ENCODE measurements around the gene DHRS2. TPM values are rescaled to one million over a fixed set of nuclear protein-coding genes. Genes with fewer than 3 reads are reported as not detected.

DHRS2 gene
- total and polyA plus RNA-seq, 2 of the 4 experiments (the other 2 are of a cell fraction): 0.12 to 0.18 TPM

- dilution Hi-C loops (cut with HindIII; ENCODE audit: low sequenced_read_pairs, unreplicated experiment): no loop called here
- WGBS, 2 experiments (ENCODE audit: extremely low coverage in 2 of 2, insufficient read length in 1 of 2): 93% methylated on average over 1 of the region's 3 CpGs; no CpG with 5 or more reads in 1 of the 2 experiments
Measured at GRCh38 chr14:23624830-23625404, 11.2 kb upstream of the DHRS2 start.

More at GRCh38 chr14:23624830-23625404, 11.2 kb upstream of the DHRS2 start:
- Histone ChIP-seq H3K23ac (ENCODE audit: low read depth, low read length) (no peak overlapping the region), H4K5ac (ENCODE audit: low read depth, low read length) (no peak overlapping the region), H3K9me1 (ENCODE audit: insufficient read depth, low read length) (no peaks in the 10 kb centered on the region), H3K18ac (ENCODE audit: low read depth, low read length) (no peak overlapping the region), H2BK15ac (ENCODE audit: low read depth, low read length) (no peak overlapping the region), H3K27me3 (ENCODE audit: control insufficient read depth, insufficient read depth, low read length) (no peaks in the 10 kb centered on the region), H3K56ac (ENCODE audit: extremely low read depth, insufficient read depth, low read length) (no peak overlapping the region), H3K4me2 (ENCODE audit: low read depth, low read length) (no peak overlapping the region), H2AFZ (replicated peaks; ENCODE audit: low read length, poor library complexity) (no peak overlapping the region), H4K91ac (ENCODE audit: insufficient read depth, low read depth, low read length) (no peak overlapping the region), H2AK5ac (ENCODE audit: low read depth, low read length) (no peak overlapping the region), H2AK9ac (replicated peaks; ENCODE audit: low read depth, low read length, poor library complexity) (no peak overlapping the region), H3K9me3 (ENCODE audit: control insufficient read depth, insufficient read depth, low read length) (peaks cover 4% of the 10 kb centered on the region; the same call in 1 of the 2 replicates), H4K8ac (ENCODE audit: low read depth in 2 of 2, low read length in 2 of 2) (no peak overlapping the region), H4K20me1 (ENCODE audit: insufficient read depth, low read length) (no peaks in the 10 kb centered on the region), H3K9ac (ENCODE audit: low read depth, low read length) (no peak overlapping the region), H2BK5ac (ENCODE audit: low read depth, low read length, poor library complexity, severe bottlenecking) (no peak overlapping the region), H3K4ac (ENCODE audit: low read depth, low read length) (no peak overlapping the region), H3K4me3 (ENCODE audit: insufficient read depth, low read depth, low read length) (no peak overlapping the region), H2BK20ac (ENCODE audit: low read depth, low read length) (no peak overlapping the region), H2BK120ac (ENCODE audit: low read depth, low read length) (no peak overlapping the region), H3K36me3 (ENCODE audit: control insufficient read depth, insufficient read depth, low read length) (no peaks in the 10 kb centered on the region), H3K79me1 (ENCODE audit: low read depth in 1 of 2, low read length in 2 of 2) (no peaks in the 10 kb centered on the region), H3K14ac (replicated peaks; ENCODE audit: low read depth, low read length) (no peak overlapping the region), H3K4me1 (ENCODE audit: control insufficient read depth, insufficient read depth, low read length) (no peaks in the 10 kb centered on the region), H3K27ac (ENCODE audit: insufficient read depth, low read length) (no peak overlapping the region)
- CTCF ChIA-PET: interaction anchor here (0.6 kb wide), 1 partner anchor 13 kb away, joined by 3 read pairs; no protein-coding TSS in a partner anchor
- POLR2A ChIA-PET (ENCODE audit: unreplicated experiment): no interaction called here
- in situ Hi-C loops (cut with MboI; ENCODE audit: low sequenced_read_pairs): no loop called here
- no TSS peak for BruUV-seq (replicated peaks)
- intact Hi-C loops (cut with micrococcal nuclease): no loop called here
- no peak for TF ChIP-seq NFE2L2 (IDR thresholded peaks at IDR 0.05; ENCODE audit: low read depth, low read length)
- no peak for TF ChIP-seq POLR2A (IDR thresholded peaks at IDR 0.05; ENCODE audit: low read depth, low read length)
- TF ChIP-seq FOS (IDR thresholded peaks at IDR 0.05; ENCODE audit: low read depth, low read length): no peak
- TF ChIP-seq USF2 (IDR thresholded peaks at IDR 0.05; ENCODE audit: low read depth, low read length): no peak
- no peak for TF ChIP-seq CHD1 (IDR thresholded peaks at IDR 0.05; ENCODE audit: low read depth, low read length)
- TF ChIP-seq RFX5 (IDR thresholded peaks at IDR 0.05; ENCODE audit: low read depth, low read length): no peak
- ATAC-seq (ENCODE audit: low read depth) (no peak), DNase-seq (no peak)
